Measurements from ENCODE around the gene ZNF667.

Gene ZNF667

GRCh38 chr19:56476651-56477428 lies at the start of gene ZNF667:
TSS of gene ZNF667 (minus strand) at chr19:56477345. CDS start at chr19:56462370, 14,975 bp downstream.
- DNase-seq = no peak

- DNase-seq = no peak
Measured at GRCh38 chr19:56525214-56525860, 48.2 kb upstream of the ZNF667 start.

- no peak for DNase-seq
Measured at GRCh38 chr19:56508290-56508778, 31.2 kb upstream of the ZNF667 start.

- no peak for DNase-seq
Measured at GRCh38 chr19:56507446-56508289, 30.5 kb upstream of the ZNF667 start, which contains the start of gene ZNF471. TSS of gene ZNF471 (plus strand) at chr19:56507855. CDS start at chr19:56511572, 3,717 bp downstream.

- no peak for DNase-seq
Measured at GRCh38 chr19:56504581-56504980, 27.4 kb upstream of the ZNF667 start.

- no peak for DNase-seq
Measured at GRCh38 chr19:56491399-56491798, 14.3 kb upstream of the ZNF667 start.

GRCh38 chr19:56477429-56478338 lies 539 bp upstream of the ZNF667 start:
- no peak for DNase-seq

- DNase-seq = no peak
Measured at GRCh38 chr19:56476093-56476492, 1.1 kb downstream of the ZNF667 start.

GRCh38 chr19:56474308-56474707 lies 2.8 kb downstream of the ZNF667 start:
- no peak for DNase-seq

- no peak for DNase-seq
Measured at GRCh38 chr19:56441206-56441792, 35.8 kb downstream of the ZNF667 start.

- DNase-seq = no peak
Measured at GRCh38 chr19:56423985-56424353, 53.2 kb downstream of the ZNF667 start.

- DNase-seq = no peak
Measured at GRCh38 chr19:56423276-56423984, 53.7 kb downstream of the ZNF667 start.

GRCh38 chr19:56405062-56405461 lies 72.1 kb downstream of the ZNF667 start:
- DNase-seq = no peak

- DNase-seq = no peak
Measured at GRCh38 chr19:56404705-56405056, 72.5 kb downstream of the ZNF667 start.

- peak; percentile 80 for DNase-seq
Measured at GRCh38 chr19:56403764-56404704, 73.1 kb downstream of the ZNF667 start, which contains the start of gene ZNF583. TSS of gene ZNF583 (plus strand) at chr19:56404332. CDS start at chr19:56407115, 2,783 bp downstream.

- DNase-seq = no peak
Measured at GRCh38 chr19:56403261-56403660, 73.9 kb downstream of the ZNF667 start.

GRCh38 chr19:56400485-56400884 lies 76.7 kb downstream of the ZNF667 start:
- no peak for DNase-seq

- DNase-seq = no peak
Measured at GRCh38 chr19:56398809-56399208, 78.3 kb downstream of the ZNF667 start.

- peak; percentile 94 for DNase-seq
Measured at GRCh38 chr19:56393119-56394012, 83.8 kb downstream of the ZNF667 start, which contains the start of gene ZNF582. TSS of gene ZNF582 (minus strand) at chr19:56393534. CDS start at chr19:56391752, 1,782 bp downstream.

Data from NCI-H1436 (cell line).